Calu3 (cell line): ENCODE data around the gene R3HDM2. TPM values are rescaled to one million over a fixed set of nuclear protein-coding genes. Genes with fewer than 3 reads are reported as not detected.

ENCODE experiments used
- BruUV-seq: library from RNA; stranded (reverse); fragments of 400-500 nt; replicated peaks from 2 replicates; lab custom pipeline; 2021; lab: Mats Ljungman, UMichigan
- CTCF ChIA-PET: fragments of 300-600 bp; sonication (Branson Sonifier 250); formaldehyde crosslinking; loops from one replicate; lab custom pipeline; 2022; ENCODE audit warnings: antibody characterized with exemption; lab: Charles Lee
- DNase-seq: peaks from one replicate; pipeline ENCODE4 v3.0.0; 2022
- H3K27ac Mint-ChIP-seq: one replicate; pipeline ENCODE4 v1.8.0; 2022; ENCODE audit warnings: mixed read lengths; ENCODE audit not compliant: unreplicated experiment
- H3K27me3 Mint-ChIP-seq: one replicate; pipeline ENCODE4 v1.8.0; 2022; ENCODE audit warnings: mixed read lengths; ENCODE audit not compliant: unreplicated experiment
- H3K36me3 Mint-ChIP-seq: one replicate; pipeline ENCODE4 v1.8.0; 2022; ENCODE audit warnings: mild to moderate bottlenecking, moderate library complexity, mixed read lengths; ENCODE audit not compliant: insufficient read depth, unreplicated experiment
- H3K4me1 Mint-ChIP-seq: one replicate; pipeline ENCODE4 v1.8.0; 2022; ENCODE audit warnings: mild to moderate bottlenecking, low read depth, mixed read lengths; ENCODE audit not compliant: unreplicated experiment
- H3K4me3 Mint-ChIP-seq: one replicate; pipeline ENCODE4 v1.8.0; 2022; ENCODE audit warnings: mild to moderate bottlenecking, low read depth, moderate library complexity, mixed read lengths; ENCODE audit not compliant: unreplicated experiment
- H3K9me3 Mint-ChIP-seq: one replicate; pipeline ENCODE4 v1.8.0; 2022; ENCODE audit warnings: low read depth, mixed read lengths; ENCODE audit not compliant: unreplicated experiment
- CTCF ChIP-seq: fragments of 200-600 bp; IDR thresholded peaks from one replicate; pipeline ENCODE4 v1.8.0; 2022; ENCODE audit warnings: antibody characterized with exemption; ENCODE audit not compliant: unreplicated experiment
- intact Hi-C: fragments of 100-400 bp; cut with micrococcal nuclease; formaldehyde crosslinking; loops from one replicate; pipeline ENCODE4 v1.10.0; 2022; ENCODE audit not compliant: unreplicated experiment
- total RNA-seq: library from RNA; stranded (reverse); gene quantifications from 2 replicates; pipeline ENCODE4 v1.2.3, GENCODE V29; 2022

Gene R3HDM2
- total RNA-seq, 1 experiment from 2014 or later: 77.3 TPM

DNA sequence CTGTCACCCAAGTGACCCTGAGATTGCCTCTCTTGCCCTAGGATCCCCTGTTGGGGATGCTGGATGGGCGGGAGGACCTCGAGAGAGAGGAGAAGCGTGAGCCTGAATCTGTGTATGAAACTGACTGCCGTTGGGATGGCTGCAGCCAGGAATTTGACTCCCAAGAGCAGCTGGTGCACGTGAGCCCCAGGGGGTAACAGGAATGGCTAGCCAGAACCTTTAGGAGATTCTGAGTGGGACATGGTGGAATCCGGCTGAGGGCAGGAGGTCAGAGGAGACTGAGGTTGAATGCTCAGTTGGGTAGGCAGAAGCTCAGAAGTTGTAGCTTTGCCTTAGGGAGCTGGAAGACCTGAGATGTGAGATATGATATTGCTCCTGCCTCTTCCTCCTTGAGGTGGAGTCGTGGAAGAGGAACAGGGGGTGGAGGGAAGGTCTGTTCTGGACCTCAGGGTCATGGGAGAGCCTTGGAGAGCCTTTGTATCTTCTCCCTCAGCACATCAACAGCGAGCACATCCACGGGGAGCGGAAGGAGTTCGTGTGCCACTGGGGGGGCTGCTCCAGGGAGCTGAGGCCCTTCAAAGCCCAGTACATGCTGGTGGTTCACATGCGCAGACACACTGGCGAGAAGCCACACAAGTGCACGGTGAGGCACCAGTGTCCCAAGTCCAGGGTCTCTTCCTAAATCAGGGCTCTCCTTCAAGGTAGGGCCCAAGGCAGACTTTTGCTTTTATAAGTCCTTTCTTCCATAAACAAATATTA is 35.1 kb upstream of the R3HDM2 start:
- peaks cover 100% of the 10 kb centered on the region for H3K27me3 Mint-ChIP-seq
- intact Hi-C loops: no loop called here
- CTCF ChIA-PET: interaction anchor here (0.8 kb wide), 1 partner anchor 11 kb away, joined by 3 read pairs; the partner anchor contains the start of gene INHBE
- H3K4me1 Mint-ChIP-seq: peaks cover 10% of the 10 kb centered on the region
- H3K27ac Mint-ChIP-seq: no peak overlapping the region
- H3K36me3 Mint-ChIP-seq: peaks cover 6% of the 10 kb centered on the region
- no TSS peak for BruUV-seq
- no peak overlapping the region for H3K4me3 Mint-ChIP-seq
- TF ChIP-seq CTCF: no peak
- no peaks in the 10 kb centered on the region for H3K9me3 Mint-ChIP-seq
- no peak for DNase-seq

DNA sequence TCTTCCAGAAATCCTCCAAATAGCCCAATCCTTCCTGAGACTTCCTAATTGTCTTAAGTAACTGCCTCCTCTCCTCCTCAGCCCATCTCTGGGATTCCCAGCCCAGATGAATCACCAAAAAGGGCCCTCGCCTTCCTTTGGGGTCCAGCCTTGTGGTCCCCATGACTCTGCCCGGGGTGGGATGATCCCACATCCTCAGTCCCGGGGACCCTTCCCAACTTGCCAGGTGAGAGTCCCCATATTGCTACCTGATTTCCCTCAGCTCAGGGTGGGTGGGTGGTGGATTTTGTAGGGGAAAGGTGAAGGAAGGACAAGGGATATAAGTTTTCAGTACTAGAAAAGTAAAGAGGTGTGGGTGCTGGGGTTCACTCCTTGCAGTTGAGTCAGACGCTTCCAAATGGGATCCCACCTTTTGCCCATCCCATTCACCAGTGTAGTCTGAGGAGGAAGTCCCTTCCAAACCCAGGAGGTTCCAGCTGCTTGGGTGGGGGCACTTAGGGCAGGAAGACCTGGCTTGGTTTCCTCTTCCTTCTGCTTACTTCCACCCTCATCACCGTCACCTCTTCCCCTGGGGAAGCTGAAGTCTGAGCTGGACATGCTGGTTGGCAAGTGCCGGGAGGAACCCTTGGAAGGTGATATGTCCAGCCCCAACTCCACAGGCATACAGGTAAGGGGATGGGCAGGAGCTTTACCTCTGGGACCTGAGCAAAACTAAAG is 34.3 kb upstream of the R3HDM2 start:
- TF ChIP-seq CTCF: no peak
- CTCF ChIA-PET: interaction anchor here (0.7 to 0.8 kb wide), 2 partner anchors 10 to 19 kb away, joined by 3 to 5 read pairs; partner anchors contain the start of gene INHBE
- Mint-ChIP-seq H3K36me3 (peaks cover 10% of the 10 kb centered on the region), H3K4me3 (no peak overlapping the region), H3K27me3 (peaks cover 100% of the 10 kb centered on the region), H3K4me1 (peaks cover 10% of the 10 kb centered on the region), H3K27ac (no peak overlapping the region), H3K9me3 (no peaks in the 10 kb centered on the region)
- intact Hi-C loops: no loop called here
- no peak for DNase-seq
- BruUV-seq: no TSS peak

DNA sequence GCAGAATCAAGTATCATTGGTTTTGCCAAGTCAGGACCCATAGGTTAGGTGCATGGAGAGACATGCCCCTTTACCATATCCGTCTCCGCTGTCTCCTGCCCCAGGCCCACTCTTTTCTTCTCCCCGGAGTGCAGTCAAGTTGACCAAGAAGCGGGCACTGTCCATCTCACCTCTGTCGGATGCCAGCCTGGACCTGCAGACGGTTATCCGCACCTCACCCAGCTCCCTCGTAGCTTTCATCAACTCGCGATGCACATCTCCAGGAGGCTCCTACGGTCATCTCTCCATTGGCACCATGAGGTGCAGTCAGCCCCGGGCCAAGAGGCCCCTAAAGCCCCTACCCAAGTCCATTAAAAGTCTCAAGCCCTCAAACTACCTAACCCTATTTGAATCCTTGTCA is 33.7 kb upstream of the R3HDM2 start:
- Mint-ChIP-seq H3K27me3 (peaks cover 100% of the 10 kb centered on the region), H3K27ac (no peak overlapping the region), H3K36me3 (peaks cover 15% of the 10 kb centered on the region), H3K4me1 (peaks cover 12% of the 10 kb centered on the region), H3K9me3 (no peaks in the 10 kb centered on the region), H3K4me3 (no peak overlapping the region)
- TF ChIP-seq CTCF: no peak
- no TSS peak for BruUV-seq
- intact Hi-C loops: no loop called here
- CTCF ChIA-PET: interaction anchor here (0.7 kb wide), 1 partner anchor 19 kb away, joined by 5 read pairs; no protein-coding TSS in a partner anchor
- DNase-seq: no peak

DNA sequence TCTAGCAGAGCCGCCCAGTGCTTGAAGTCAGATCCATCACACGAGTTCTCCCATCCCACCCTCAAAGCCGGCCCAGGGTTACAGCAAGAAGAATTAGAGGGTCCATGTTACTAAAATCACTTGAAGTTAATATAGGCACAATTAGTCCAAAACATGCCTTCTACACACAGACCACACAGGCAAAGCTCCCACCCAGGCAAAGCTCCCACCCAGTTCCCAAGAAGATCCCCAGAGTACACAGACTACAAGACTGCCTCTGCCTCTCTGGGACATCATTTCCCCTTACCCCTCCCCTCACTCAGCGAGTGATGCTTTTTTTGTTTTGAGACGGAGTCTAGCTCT is 32.0 kb upstream of the R3HDM2 start:
- H3K27me3 Mint-ChIP-seq: peaks cover 83% of the 10 kb centered on the region
- CTCF ChIA-PET: no interaction called here
- DNase-seq: no peak
- H3K4me3 Mint-ChIP-seq: peak overlapping the region; percentile 74
- intact Hi-C loops: no loop called here
- peaks cover 26% of the 10 kb centered on the region for H3K36me3 Mint-ChIP-seq
- peak overlapping the region; percentile 13 for H3K27ac Mint-ChIP-seq
- no TSS peak for BruUV-seq
- no peak for TF ChIP-seq CTCF
- peaks cover 28% of the 10 kb centered on the region for H3K4me1 Mint-ChIP-seq
- no peaks in the 10 kb centered on the region for H3K9me3 Mint-ChIP-seq
